Pancreas (tissue), 10 donors: ENCODE measurements around the gene ZGLP1. TPM values are rescaled to one million over a fixed set of nuclear protein-coding genes. Genes with fewer than 3 reads are reported as not detected.

Experiments used
- ATAC-seq, 4 donors: fragments of 200-7000 bp; cut with Tn5 transposase; one replicate each; pipeline versions ENCODE4 v1.8.0 to v1.9.1; 2020; ENCODE audit warnings: mild to moderate bottlenecking in 4 of 4, moderate library complexity in 4 of 4
- DNase-seq, 6 donors: peaks; one replicate each; pipeline ENCODE4 v3.0.0-alpha.2; 2020
- FAIRE-seq: peaks from 2 replicates; lab custom pipeline; 2012; peaks lifted over from hg19 to GRCh38; lab: Jason Lieb, UNC
- H3K27ac ChIP-seq, 4 donors: fragments of 200-600 bp; sonication (generic); 1 replicate in 3 of 4; 2 replicates in 1 of 4; pipeline versions ENCODE4 v1.5.0 to v1.8.0; 2020
- H3K27me3 ChIP-seq, 4 donors: fragments of 200-600 bp; one replicate each; pipeline ENCODE4 v1.8.0; 2021
- H3K36me3 ChIP-seq, 3 donors: fragments of 200-600 bp; sonication (generic) in 1 of 3; one replicate each; pipeline versions ENCODE4 v1.5.0 to v1.8.0; 2020 to 2021
- H3K4me1 ChIP-seq, 3 donors: fragments of 200-600 bp; one replicate each; pipeline ENCODE4 v1.8.0; 2021
- H3K4me3 ChIP-seq, 4 donors: fragments of 200-600 bp; sonication (generic) in 2 of 4; one replicate each; pipeline versions ENCODE4 v1.5.0 to v1.8.0; 2020 to 2021
- H3K9me3 ChIP-seq, 4 donors: fragments of 200-600 bp; one replicate each; pipeline ENCODE4 v1.8.0; 2021
- WGBS, 2 donors: extraction: QIAGEN DNeasy Blood & Tissue Kit; methylation state at CpG; one replicate each; pipeline ENCODE4 v1.1.7; 2013; 5-methylcytosine and 5-hydroxymethylcytosine counted together
- intact Hi-C, 3 donors: fragments of 100-400 bp; cut with DNase I; formaldehyde crosslinking; loops; one replicate each; pipeline versions ENCODE4 v1.11.1 to v1.14.2; 2022
- polyA plus RNA-seq, 2 donors: library from polyadenylated mRNA; stranded (reverse); fragments of 200-250 nt; gene quantifications; one replicate each; pipeline ENCODE4 v1.2.3, GENCODE V29; 2013
- total RNA-seq, 6 donors: library from RNA; stranded (reverse); fragmentation: NEBNext Ultra II Directional in 4 of 6; extraction: Animal tissue kit (Norgen Biotek cat#: 25700) in 4 of 6; gene quantifications; one replicate each; pipeline versions ENCODE4 v1.2.1 to v1.2.4, GENCODE V29; 2021 to 2023
- TF ChIP-seq, protein P1 (sequence below), 4 donors: fragments of 200-600 bp; sonication (generic) in 3 of 4; IDR thresholded peaks; one replicate each; pipeline versions ENCODE4 v1.5.0 to v1.8.0; 2021; ENCODE audit warnings: antibody characterized with exemption in 4 of 4
- donor health status: healthy with polysubstance abuse.
- donor health status: DM: no; HTN: no; CAD: no; lungs with moderate emphysema.
- donor health status: DM: no; HTN: no; CAD: no.
- donor health status: control.
- donor health status: control.
- donor health status: Bipolar disorder and iron deficiency.
- donor health status: DM: yes; HTN: yes; CAD: no.
- donor health status: DM: no; HTN: no; CAD: no.
- donor health status: DM: no; HTN: no; CAD: no.
- donor health status: DM: yes; HTN: yes; CAD: no.

ZGLP1 gene
- total and polyA plus RNA-seq, 8 donors, result 0.91 to 44.0 (median 1.7) TPM

DNA sequence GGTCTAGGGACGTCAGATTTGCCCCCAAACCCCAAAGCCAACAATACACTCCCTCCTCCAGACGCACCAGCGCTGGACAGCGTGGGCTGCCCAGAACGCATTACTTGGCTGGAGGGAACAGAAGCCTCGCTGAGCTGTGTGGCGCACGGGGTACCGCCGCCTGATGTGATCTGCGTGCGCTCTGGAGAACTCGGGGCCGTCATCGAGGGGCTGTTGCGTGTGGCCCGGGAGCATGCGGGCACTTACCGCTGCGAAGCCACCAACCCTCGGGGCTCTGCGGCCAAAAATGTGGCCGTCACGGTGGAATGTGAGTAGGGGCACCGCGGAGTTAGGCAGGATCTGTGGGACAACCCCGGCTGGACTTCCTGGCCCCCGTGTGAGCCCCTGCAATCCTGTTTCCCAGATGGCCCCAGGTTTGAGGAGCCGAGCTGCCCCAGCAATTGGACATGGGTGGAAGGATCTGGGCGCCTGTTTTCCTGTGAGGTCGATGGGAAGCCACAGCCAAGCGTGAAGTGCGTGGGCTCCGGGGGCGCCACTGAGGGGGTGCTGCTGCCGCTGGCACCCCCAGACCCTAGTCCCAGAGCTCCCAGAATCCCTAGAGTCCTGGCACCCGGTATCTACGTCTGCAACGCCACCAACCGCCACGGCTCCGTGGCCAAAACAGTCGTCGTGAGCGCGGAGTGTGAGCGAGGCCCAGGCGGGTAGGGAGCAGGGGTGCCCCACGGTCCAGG is 15.8 kb downstream of the ZGLP1 start:
- Histone ChIP-seq H3K27ac (no peak overlapping the region), H3K9me3 (no peaks in the 10 kb centered on the region), H3K36me3 (no peaks in the 10 kb centered on the region), H3K27me3 (peaks cover 0 to 38% (median 5%) of the 10 kb centered on the region in 4 donors), H3K4me1 (peaks cover 11 to 21% (median 17%) of the 10 kb centered on the region in 3 donors), H3K4me3 (no peak overlapping the region)
- TF ChIP-seq, protein P1, sequence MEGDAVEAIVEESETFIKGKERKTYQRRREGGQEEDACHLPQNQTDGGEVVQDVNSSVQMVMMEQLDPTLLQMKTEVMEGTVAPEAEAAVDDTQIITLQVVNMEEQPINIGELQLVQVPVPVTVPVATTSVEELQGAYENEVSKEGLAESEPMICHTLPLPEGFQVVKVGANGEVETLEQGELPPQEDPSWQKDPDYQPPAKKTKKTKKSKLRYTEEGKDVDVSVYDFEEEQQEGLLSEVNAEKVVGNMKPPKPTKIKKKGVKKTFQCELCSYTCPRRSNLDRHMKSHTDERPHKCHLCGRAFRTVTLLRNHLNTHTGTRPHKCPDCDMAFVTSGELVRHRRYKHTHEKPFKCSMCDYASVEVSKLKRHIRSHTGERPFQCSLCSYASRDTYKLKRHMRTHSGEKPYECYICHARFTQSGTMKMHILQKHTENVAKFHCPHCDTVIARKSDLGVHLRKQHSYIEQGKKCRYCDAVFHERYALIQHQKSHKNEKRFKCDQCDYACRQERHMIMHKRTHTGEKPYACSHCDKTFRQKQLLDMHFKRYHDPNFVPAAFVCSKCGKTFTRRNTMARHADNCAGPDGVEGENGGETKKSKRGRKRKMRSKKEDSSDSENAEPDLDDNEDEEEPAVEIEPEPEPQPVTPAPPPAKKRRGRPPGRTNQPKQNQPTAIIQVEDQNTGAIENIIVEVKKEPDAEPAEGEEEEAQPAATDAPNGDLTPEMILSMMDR (IDR thresholded peaks at IDR 0.05), result no peak
- no peak for FAIRE-seq
- ATAC-seq, result no peak
- intact Hi-C loops, result no loop called here
- 17 to 19% methylated on average over 40 to 49 of the region's 49 CpGs for WGBS, 2 donors
- DNase-seq, result no peak

DNA sequence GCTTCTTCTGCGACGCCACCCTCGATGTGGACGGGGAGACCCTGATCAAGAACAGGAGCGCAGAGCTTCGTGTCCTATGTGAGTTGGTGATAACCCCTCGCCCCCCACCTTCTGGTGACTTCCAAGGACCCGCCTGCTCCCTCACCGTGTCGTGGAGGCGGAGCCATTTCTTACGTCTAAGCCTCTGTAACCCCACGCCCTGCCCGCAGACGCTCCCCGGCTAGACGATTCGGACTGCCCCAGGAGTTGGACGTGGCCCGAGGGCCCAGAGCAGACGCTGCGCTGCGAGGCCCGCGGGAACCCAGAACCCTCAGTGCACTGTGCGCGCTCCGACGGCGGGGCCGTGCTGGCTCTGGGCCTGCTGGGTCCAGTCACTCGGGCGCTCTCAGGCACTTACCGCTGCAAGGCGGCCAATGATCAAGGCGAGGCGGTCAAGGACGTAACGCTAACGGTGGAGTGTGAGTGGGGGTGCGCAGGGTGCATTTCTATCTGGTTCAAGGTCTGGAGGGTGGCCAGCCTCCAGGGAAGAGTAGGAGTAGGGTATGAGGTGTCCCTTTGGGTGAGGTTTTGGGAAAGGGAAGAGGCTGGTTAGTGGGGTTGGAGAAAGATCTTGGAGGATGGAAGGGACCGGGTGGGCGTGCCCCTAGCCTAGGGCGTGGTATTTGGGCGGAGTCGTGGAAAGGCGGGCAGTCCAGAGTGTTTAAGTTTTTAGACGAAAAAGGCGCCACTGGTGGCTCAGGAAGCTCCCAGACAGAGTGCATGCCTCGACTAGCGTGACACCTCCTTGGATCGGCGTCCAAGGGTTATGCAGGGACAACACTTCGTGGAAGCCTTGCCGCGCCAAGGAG is 16.6 kb downstream of the ZGLP1 start:
- Histone ChIP-seq H3K9me3 (no peaks in the 10 kb centered on the region), H3K4me3 (peak overlapping the region in 2 of 4 donors; percentile 26 to 48), H3K27ac (no peak overlapping the region), H3K36me3 (no peaks in the 10 kb centered on the region), H3K27me3 (peaks cover 0 to 42% (median 7%) of the 10 kb centered on the region in 4 donors), H3K4me1 (peaks cover 11 to 21% (median 17%) of the 10 kb centered on the region in 3 donors)
- ATAC-seq (no peak), FAIRE-seq (no peak), DNase-seq (peak in 1 of 6 donors; percentile 76)
- 9 to 15% methylated on average over 55 to 56 of the region's 56 CpGs for WGBS, 2 donors
- TF ChIP-seq, protein P1 (IDR thresholded peaks at IDR 0.05), result no peak
- intact Hi-C loops, result no loop called here

DNA sequence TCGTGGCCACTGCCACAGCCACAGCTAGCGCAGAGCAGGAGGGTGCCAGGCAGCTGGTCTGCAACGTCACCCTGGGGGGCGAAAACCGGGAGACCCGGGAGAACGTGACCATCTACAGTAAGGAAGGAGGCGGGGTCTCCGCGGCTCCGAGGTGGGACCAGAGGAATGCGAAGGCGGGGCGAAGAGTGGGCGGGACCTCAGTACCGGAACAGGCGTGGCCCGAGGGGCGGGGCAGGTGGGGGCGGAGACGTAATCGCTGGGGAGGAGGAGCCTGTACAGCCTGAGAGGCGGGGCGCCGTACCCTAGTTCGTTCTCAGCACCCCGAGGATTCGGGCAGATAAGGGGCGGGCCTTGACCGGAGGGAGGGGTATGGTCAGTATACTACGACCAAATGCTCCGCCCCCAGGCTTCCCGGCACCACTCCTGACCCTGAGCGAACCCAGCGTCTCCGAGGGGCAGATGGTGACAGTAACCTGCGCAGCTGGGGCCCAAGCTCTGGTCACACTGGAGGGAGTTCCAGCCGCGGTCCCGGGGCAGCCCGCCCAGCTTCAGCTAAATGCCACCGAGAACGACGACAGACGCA is 17.3 kb downstream of the ZGLP1 start:
- Histone ChIP-seq H3K4me3 (peak overlapping the region in 2 of 4 donors; percentile 26 to 48), H3K27ac (no peak overlapping the region), H3K4me1 (peaks cover 11 to 22% (median 17%) of the 10 kb centered on the region in 3 donors), H3K9me3 (no peaks in the 10 kb centered on the region), H3K36me3 (no peaks in the 10 kb centered on the region), H3K27me3 (peaks cover 0 to 47% (median 11%) of the 10 kb centered on the region in 4 donors)
- peak; percentile 72 to 85 (median 79) for ATAC-seq
- intact Hi-C loops, result no loop called here
- WGBS, 2 donors, result 2% methylated on average over 42 to 45 of the region's 45 CpGs
- peak; percentile 56 to 91 (median 82) for DNase-seq
- FAIRE-seq, result no peak
- TF ChIP-seq, protein P1 (IDR thresholded peaks at IDR 0.05), result no peak

DNA sequence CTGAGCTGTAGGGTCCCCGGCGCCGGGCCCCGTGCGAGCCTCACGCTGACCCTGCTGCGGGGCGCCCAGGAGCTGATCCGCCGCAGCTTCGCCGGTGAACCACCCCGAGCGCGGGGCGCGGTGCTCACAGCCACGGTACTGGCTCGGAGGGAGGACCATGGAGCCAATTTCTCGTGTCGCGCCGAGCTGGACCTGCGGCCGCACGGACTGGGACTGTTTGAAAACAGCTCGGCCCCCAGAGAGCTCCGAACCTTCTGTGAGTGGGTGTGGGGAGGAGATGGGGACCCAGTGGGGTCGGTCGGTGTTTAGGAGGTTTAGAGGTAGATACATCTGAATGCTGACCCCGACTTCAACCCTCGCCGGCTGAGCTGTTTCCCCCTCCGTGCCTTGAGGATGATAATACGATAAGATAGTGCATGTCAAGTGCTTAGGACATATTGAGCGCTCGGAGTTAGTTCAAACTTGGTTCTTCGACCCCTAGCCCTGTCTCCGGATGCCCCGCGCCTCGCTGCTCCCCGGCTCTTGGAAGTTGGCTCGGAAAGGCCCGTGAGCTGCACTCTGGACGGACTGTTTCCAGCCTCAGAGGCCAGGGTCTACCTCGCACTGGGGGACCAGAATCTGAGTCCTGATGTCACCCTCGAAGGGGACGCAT is 17.9 kb downstream of the ZGLP1 start:
- Histone ChIP-seq H3K9me3 (no peaks in the 10 kb centered on the region), H3K4me1 (peaks cover 11 to 28% (median 17%) of the 10 kb centered on the region in 3 donors), H3K27ac (no peak overlapping the region), H3K36me3 (no peaks in the 10 kb centered on the region), H3K4me3 (peak overlapping the region in 2 of 4 donors; percentile 26 to 48), H3K27me3 (peaks cover 0 to 47% (median 11%) of the 10 kb centered on the region in 4 donors)
- FAIRE-seq (no peak), ATAC-seq (peak; percentile 3 to 10 (median 6)), DNase-seq (peak in 2 of 6 donors; percentile 70)
- intact Hi-C loops, result no loop called here
- TF ChIP-seq, protein P1 (IDR thresholded peaks at IDR 0.05), result no peak
- WGBS, 2 donors, result 1 to 2% methylated on average over 49 of the region's 49 CpGs
